Tibial nerve (tissue), 4 donors: Measurements from ENCODE around the gene LDHA. TPM values are rescaled to one million over a fixed set of nuclear protein-coding genes. Genes with fewer than 3 reads are reported as not detected.

ENCODE experiments used
- DNase-seq, 2 donors: peaks; one replicate each; pipeline ENCODE4 v3.0.0-alpha.2; 2019; ENCODE audit warnings: low spot score in 2 of 2
- H3K27ac ChIP-seq, 4 donors: fragments of 200-600 bp; sonication (generic) in 3 of 4; one replicate each; pipeline ENCODE4 v1.5.1; 2017 to 2019; ENCODE audit warnings: mild to moderate bottlenecking in 1 of 4
- H3K27me3 ChIP-seq, 2 donors: fragments of 200-600 bp; sonication (generic) in 1 of 2; one replicate each; pipeline versions ENCODE4 v1.5.1 to v1.6.0; 2017 to 2019
- H3K36me3 ChIP-seq, 3 donors: fragments of 200-600 bp; sonication (generic); one replicate each; pipeline ENCODE4 v1.5.1; 2018 to 2019
- H3K4me1 ChIP-seq, 4 donors: fragments of 200-600 bp; sonication (generic) in 3 of 4; one replicate each; pipeline ENCODE4 v1.5.1; 2017 to 2019
- H3K4me3 ChIP-seq, 4 donors: fragments of 200-600 bp; sonication (generic) in 3 of 4; one replicate each; pipeline ENCODE4 v1.5.1; 2017 to 2019; ENCODE audit warnings: mild to moderate bottlenecking in 1 of 4, moderate library complexity in 1 of 4
- H3K9me3 ChIP-seq, 4 donors: fragments of 200-600 bp; sonication (generic) in 3 of 4; one replicate each; pipeline ENCODE4 v1.5.1; 2017 to 2019
- CTCF ChIP-seq, 5 experiments: fragments of 200-600 bp in 3 of 5; fragments of 450-650 bp in 2 of 5; sonication (generic) in 3 of 5; IDR thresholded peaks; one replicate each; pipeline ENCODE4 v1.5.1; 2016 to 2019; ENCODE audit warnings: antibody characterized with exemption in 5 of 5, mild to moderate bottlenecking in 3 of 5, moderate library complexity in 2 of 5
- EP300 ChIP-seq, 2 donors: sonication (generic); formaldehyde crosslinking; IDR thresholded peaks; one replicate each; pipeline ENCODE4 v1.6.1; 2017; ENCODE audit warnings: antibody characterized with exemption in 2 of 2, mild to moderate bottlenecking in 1 of 2
- POLR2A ChIP-seq, 2 donors: fragments of 450-650 bp; IDR thresholded peaks; one replicate each; pipeline ENCODE4 v1.6.1; 2017; ENCODE audit warnings: antibody characterized with exemption in 2 of 2, mild to moderate bottlenecking in 2 of 2, moderate library complexity in 2 of 2
- WGBS, 2 donors: methylation state at CpG; one replicate each; pipeline ENCODE4 v1.1.5; 2018; 5-methylcytosine and 5-hydroxymethylcytosine counted together
- total RNA-seq, 4 donors: library from RNA; depleted of rRNA; stranded (reverse); fragments of >200 nt; gene quantifications; one replicate each; pipeline ENCODE4 v1.1.0, GENCODE V29; 2016

LDHA gene
- total RNA-seq, 4 donors from 2014 or later: 224 to 512 (median 347) TPM

- peaks cover 0 to 10% (median 0%) of the 10 kb centered on the region in 3 donors for H3K36me3 ChIP-seq
- no peak overlapping the region for H3K4me3 ChIP-seq
- DNase-seq: no peak
- peaks cover 0 to 28% (median 18%) of the 10 kb centered on the region in 4 donors for H3K4me1 ChIP-seq
- H3K9me3 ChIP-seq: no peaks in the 10 kb centered on the region
- WGBS, 2 donors: 89% methylated on average over 4 of the region's 4 CpGs
- no peaks in the 10 kb centered on the region for H3K27me3 ChIP-seq
- TF ChIP-seq POLR2A (IDR thresholded peaks at IDR 0.05) (no peak), CTCF (IDR thresholded peaks at IDR 0.05) (no peak), EP300 (IDR thresholded peaks at IDR 0.05) (no peak)
- peak overlapping the region in 3 of 4 donors; percentile 84 to 99 (median 99) for H3K27ac ChIP-seq
Observed at GRCh38 chr11:18392434-18393321, 1.7 kb upstream of the LDHA start.

GRCh38 chr11:18393581-18394274, 635 bp upstream of the LDHA start:
- DNase-seq: peak in 1 of 2 donors; percentile 18
- Histone ChIP-seq H3K4me3 (peak overlapping the region; percentile 85 to 97 (median 94)), H3K27ac (peak overlapping the region; percentile 84 to 99 (median 94)), H3K27me3 (no peaks in the 10 kb centered on the region), H3K4me1 (peaks cover 0 to 35% (median 18%) of the 10 kb centered on the region in 4 donors), H3K9me3 (no peaks in the 10 kb centered on the region), H3K36me3 (peaks cover 0 to 19% (median 0%) of the 10 kb centered on the region in 3 donors)
- 74 to 75% methylated on average over 22 of the region's 22 CpGs for WGBS, 2 donors
- TF ChIP-seq CTCF (IDR thresholded peaks at IDR 0.05): no peak
- no peak for TF ChIP-seq POLR2A (IDR thresholded peaks at IDR 0.05)
- no peak for TF ChIP-seq EP300 (IDR thresholded peaks at IDR 0.05)

GRCh38 chr11:18394928-18395734, 768 bp downstream of the LDHA start:
- Histone ChIP-seq H3K36me3 (peaks cover 6 to 33% (median 13%) of the 10 kb centered on the region in 3 donors), H3K9me3 (no peaks in the 10 kb centered on the region), H3K4me3 (peak overlapping the region; percentile 85 to 97 (median 94)), H3K27me3 (no peaks in the 10 kb centered on the region), H3K27ac (peak overlapping the region; percentile 84 to 99 (median 94)), H3K4me1 (peaks cover 0 to 47% (median 18%) of the 10 kb centered on the region in 4 donors)
- 0 to 3% methylated on average over 34 to 36 of the region's 36 CpGs for WGBS, 2 donors
- TF ChIP-seq CTCF (IDR thresholded peaks at IDR 0.05) (no peak), POLR2A (IDR thresholded peaks at IDR 0.05) (no peak), EP300 (IDR thresholded peaks at IDR 0.05) (no peak)
- DNase-seq: peak in 1 of 2 donors; percentile 21

- H3K4me1 ChIP-seq: peaks cover 0 to 47% (median 18%) of the 10 kb centered on the region in 4 donors
- no peaks in the 10 kb centered on the region for H3K9me3 ChIP-seq
- H3K36me3 ChIP-seq: peaks cover 6 to 40% (median 13%) of the 10 kb centered on the region in 3 donors
- 0 to 1% methylated on average over 45 to 46 of the region's 46 CpGs for WGBS, 2 donors
- peak overlapping the region; percentile 84 to 99 (median 94) for H3K27ac ChIP-seq
- no peaks in the 10 kb centered on the region for H3K27me3 ChIP-seq
- no peak for TF ChIP-seq CTCF (IDR thresholded peaks at IDR 0.05)
- peak; percentile 73 to 85 for TF ChIP-seq POLR2A (IDR thresholded peaks at IDR 0.05)
- peak; percentile 95 to 97 for TF ChIP-seq EP300 (IDR thresholded peaks at IDR 0.05)
- peak; percentile 95 to 96 for DNase-seq
- peak overlapping the region; percentile 85 to 97 (median 94) for H3K4me3 ChIP-seq
Observed at GRCh38 chr11:18395735-18396504, 1.6 kb downstream of the LDHA start.
